IMR-90 (cell line): ENCODE measurements around the gene PSMB3. TPM values are rescaled to one million over a fixed set of nuclear protein-coding genes. Genes with fewer than 3 reads are reported as not detected.

Source experiments
- ATAC-seq: fragments of 200-7000 bp; cut with Tn5 transposase; 2 replicates; pipeline ENCODE4 v1.9.1; 2020; ENCODE audit warnings: low read depth, mild to moderate bottlenecking, moderate library complexity
- BruUV-seq: library from RNA; stranded (reverse); fragments of 400-500 nt; replicated peaks from 2 replicates; lab custom pipeline; 2021; lab: Mats Ljungman, UMichigan
- CTCF ChIA-PET: fragments of 300-600 bp; formaldehyde crosslinking; extraction: SDS; loops from one replicate; lab custom pipeline; 2021; ENCODE audit warnings: antibody characterized with exemption; lab: Yijun Ruan, JAX
- POLR2A ChIA-PET: fragments of 300-600 bp; sonication (Branson Sonifier 250); formaldehyde crosslinking; loops from one replicate; lab custom pipeline; 2022; ENCODE audit warnings: antibody characterized with exemption; ENCODE audit not compliant: unreplicated experiment; lab: Charles Lee
- DNase-seq: peaks from one replicate; pipeline ENCODE4 v3.0.0; 2013
- H2AFZ ChIP-seq: replicated peaks from 2 replicates; pipeline ENCODE3; 2013; ENCODE audit warnings: low read length, mild to moderate bottlenecking; ENCODE audit not compliant: poor library complexity
- H2AK5ac ChIP-seq: 2 replicates; pipeline ENCODE4 v1.6.1; 2013; ENCODE audit warnings: low read depth, low read length, inconsistent platforms
- H2AK9ac ChIP-seq: replicated peaks from 2 replicates; pipeline ENCODE3; 2013; ENCODE audit warnings: mild to moderate bottlenecking, low read depth, low read length, moderate library complexity; ENCODE audit not compliant: poor library complexity
- H2BK120ac ChIP-seq: 2 replicates; pipeline ENCODE4 v1.6.1; 2013; ENCODE audit warnings: low read depth, low read length, inconsistent platforms
- H2BK15ac ChIP-seq: 3 replicates; pipeline ENCODE4 v1.6.1; 2013; ENCODE audit warnings: low read depth, low read length, inconsistent platforms
- H2BK20ac ChIP-seq: 2 replicates; pipeline ENCODE4 v1.6.1; 2013; ENCODE audit warnings: low read depth, mild to moderate bottlenecking, inconsistent platforms, low read length, moderate library complexity
- H2BK5ac ChIP-seq: 2 replicates; pipeline ENCODE4 v1.6.1; 2013; ENCODE audit warnings: mild to moderate bottlenecking, low read depth, low read length, inconsistent platforms; ENCODE audit not compliant: poor library complexity, severe bottlenecking
- H3K14ac ChIP-seq: replicated peaks from 2 replicates; pipeline ENCODE4 v1.6.1; 2013; ENCODE audit warnings: low read depth, low read length, inconsistent platforms
- H3K18ac ChIP-seq: 2 replicates; pipeline ENCODE4 v1.6.1; 2013; ENCODE audit warnings: low read depth, low read length, control low read depth
- H3K23ac ChIP-seq: 2 replicates; pipeline ENCODE4 v1.6.1; 2013; ENCODE audit warnings: low read depth, low read length, inconsistent platforms
- H3K27ac ChIP-seq: 2 replicates; pipeline ENCODE4 v1.5.1; 2013; ENCODE audit warnings: mild to moderate bottlenecking, control low read depth, low read length; ENCODE audit not compliant: insufficient read depth
- H3K27me3 ChIP-seq: 2 replicates; pipeline ENCODE4 v1.6.1; 2013; ENCODE audit warnings: low read length; ENCODE audit not compliant: control insufficient read depth, insufficient read depth
- H3K36me3 ChIP-seq: 2 replicates; pipeline ENCODE4 v1.6.1; 2013; ENCODE audit warnings: low read length, mixed read lengths; ENCODE audit not compliant: control insufficient read depth, insufficient read depth
- H3K4ac ChIP-seq: 2 replicates; pipeline ENCODE4 v1.6.1; 2013; ENCODE audit warnings: low read depth, low read length, inconsistent platforms
- H3K4me1 ChIP-seq: 2 replicates; pipeline ENCODE4 v1.6.1; 2013; ENCODE audit warnings: low read length, mixed read lengths; ENCODE audit not compliant: control insufficient read depth, insufficient read depth
- H3K4me2 ChIP-seq: 2 replicates; pipeline ENCODE4 v1.6.1; 2013; ENCODE audit warnings: low read depth, mild to moderate bottlenecking, control low read depth, low read length, moderate library complexity
- H3K4me3 ChIP-seq: 2 replicates; pipeline ENCODE4 v1.5.1; 2013; ENCODE audit warnings: low read depth, mild to moderate bottlenecking, control low read depth, low read length, moderate library complexity; ENCODE audit not compliant: insufficient read depth
- H3K56ac ChIP-seq: 2 replicates; pipeline ENCODE4 v1.6.1; 2013; ENCODE audit warnings: low read length, inconsistent platforms; ENCODE audit not compliant: insufficient read depth; ENCODE audit errors: extremely low read depth
- H3K79me1 ChIP-seq, 2 experiments: 2 replicates each; pipeline ENCODE4 v1.6.1; 2013; ENCODE audit warnings: low read length in 2 of 2, inconsistent platforms in 1 of 2, low read depth in 1 of 2
- H3K9ac ChIP-seq: 2 replicates; pipeline ENCODE4 v1.6.1; 2013; ENCODE audit warnings: low read depth, low read length, control low read depth
- H3K9me1 ChIP-seq: 2 replicates; pipeline ENCODE4 v1.6.1; 2013; ENCODE audit warnings: low read length, inconsistent platforms; ENCODE audit not compliant: insufficient read depth
- H3K9me3 ChIP-seq: 2 replicates; pipeline ENCODE4 v1.6.1; 2013; ENCODE audit warnings: low read length; ENCODE audit not compliant: control insufficient read depth, insufficient read depth
- H4K20me1 ChIP-seq: 2 replicates; pipeline ENCODE4 v1.6.1; 2013; ENCODE audit warnings: low read length, inconsistent platforms; ENCODE audit not compliant: insufficient read depth
- H4K5ac ChIP-seq: 2 replicates; pipeline ENCODE4 v1.6.1; 2013; ENCODE audit warnings: mild to moderate bottlenecking, low read depth, low read length, control low read depth
- H4K8ac ChIP-seq, 2 experiments: 2 replicates each; pipeline ENCODE4 v1.6.1; 2013; ENCODE audit warnings: low read depth in 2 of 2, low read length in 2 of 2, control low read depth in 1 of 2, inconsistent platforms in 1 of 2
- H4K91ac ChIP-seq: 2 replicates; pipeline ENCODE4 v1.6.1; 2013; ENCODE audit warnings: low read depth, low read length, inconsistent platforms; ENCODE audit not compliant: insufficient read depth
- BHLHE40 ChIP-seq: fragments of 150-350 bp; IDR thresholded peaks from 2 replicates; pipeline ENCODE4 v1.6.1; 2016; ENCODE audit warnings: mild to moderate bottlenecking, low read depth, low read length
- CEBPB ChIP-seq: IDR thresholded peaks from 2 replicates; pipeline ENCODE4 v1.6.1; 2012; ENCODE audit warnings: low read depth, low read length, improper control_type of control experiment
- CHD1 ChIP-seq: IDR thresholded peaks from 2 replicates; pipeline ENCODE4 v1.6.1; 2012; ENCODE audit warnings: low read depth, low read length, improper control_type of control experiment
- ELK1 ChIP-seq: fragments of 150-350 bp; IDR thresholded peaks from 2 replicates; pipeline ENCODE4 v1.6.1; 2016; ENCODE audit warnings: low read depth, mild to moderate bottlenecking, low read length, moderate library complexity, borderline replicate concordance
- FOS ChIP-seq: fragments of 150-350 bp; IDR thresholded peaks from 2 replicates; pipeline ENCODE4 v1.6.1; 2016; ENCODE audit warnings: low read depth, low read length
- MXI1 ChIP-seq: IDR thresholded peaks from 2 replicates; pipeline ENCODE4 v1.6.1; 2012; ENCODE audit warnings: low read depth, mild to moderate bottlenecking, low read length, moderate library complexity, borderline replicate concordance
- NFE2L2 ChIP-seq: fragments of 150-350 bp; IDR thresholded peaks from 2 replicates; pipeline ENCODE4 v1.6.1; 2016; ENCODE audit warnings: low read depth, mild to moderate bottlenecking, low read length
- RAD21 ChIP-seq: IDR thresholded peaks from 2 replicates; pipeline ENCODE4 v1.6.1; 2012; ENCODE audit warnings: low read length, improper control_type of control experiment
- RFX5 ChIP-seq: IDR thresholded peaks from 2 replicates; pipeline ENCODE4 v1.8.0; 2012; ENCODE audit warnings: low read depth, mild to moderate bottlenecking, low read length, moderate library complexity
- SMC3 ChIP-seq: fragments of 150-350 bp; IDR thresholded peaks from 2 replicates; pipeline ENCODE4 v1.6.1; 2016; ENCODE audit warnings: low read depth, mild to moderate bottlenecking, antibody characterized with exemption, low read length, moderate library complexity
- dilution Hi-C: fragments of 300-500 bp; cut with HindIII; formaldehyde crosslinking; loops from one replicate; pipeline ENCODE4 v1.14.3; 2018; ENCODE audit warnings: low sequenced_read_pairs; ENCODE audit not compliant: unreplicated experiment
- in situ Hi-C: fragments of 300-500 bp; cut with MboI; formaldehyde crosslinking; loops from 3 replicates; pipeline ENCODE4 v1.14.3; 2019; ENCODE audit warnings: low sequenced_read_pairs, inconsistent platforms, mixed read lengths
- intact Hi-C: fragments of 100-400 bp; cut with micrococcal nuclease; formaldehyde crosslinking; loops from 2 replicates; pipeline ENCODE4 v1.10.0; 2022
- polyA plus RNA-seq, 3 experiments: library from polyadenylated mRNA; depleted of rRNA; stranded (reverse); fragments of >200 nt; gene quantifications; 2 replicates each; pipeline ENCODE4 v1.2.3, GENCODE V29; 2012; ENCODE audit warnings: low replicate concordance in 1 of 3
- total RNA-seq: library from RNA; depleted of rRNA; stranded (reverse); fragments of >200 nt; gene quantifications from 2 replicates; pipeline ENCODE4 v1.2.3, GENCODE V29; 2012

PSMB3 gene
- total and polyA plus RNA-seq, 2 of the 4 experiments (the other 2 are of a cell fraction), result 480 to 828 TPM

GRCh38 chr17:38773258-38773657 is 20.7 kb downstream of the PSMB3 start:
- H3K23ac ChIP-seq, result no peak overlapping the region
- no peak overlapping the region for H3K4me3 ChIP-seq
- peaks cover 9 to 22% of the 10 kb centered on the region in 2 experiments; a peak in 3 of 4 replicates for H3K79me1 ChIP-seq
- no peak overlapping the region for H3K56ac ChIP-seq
- no TSS peak for BruUV-seq
- H3K4me1 ChIP-seq, result no peaks in the 10 kb centered on the region; the same call in 1 of the 2 replicates
- no peaks in the 10 kb centered on the region for H3K9me3 ChIP-seq
- ATAC-seq (no peak), DNase-seq (no peak)
- no peak overlapping the region for H2AFZ ChIP-seq
- H3K36me3 ChIP-seq, result peaks cover 70% of the 10 kb centered on the region
- H3K27me3 ChIP-seq, result no peaks in the 10 kb centered on the region
- H2BK120ac ChIP-seq, result no peak overlapping the region
- no peak overlapping the region for H2BK5ac ChIP-seq
- no peak overlapping the region for H3K27ac ChIP-seq
- TF ChIP-seq CHD1, result no peak
- TF ChIP-seq RFX5, result no peak
- no peak for TF ChIP-seq RAD21
- TF ChIP-seq CEBPB, result no peak
- no peak for TF ChIP-seq MXI1
- no peak for TF ChIP-seq BHLHE40
- TF ChIP-seq SMC3, result no peak
- no peak for TF ChIP-seq ELK1
- TF ChIP-seq FOS, result no peak
- no peak for TF ChIP-seq NFE2L2
- no peak overlapping the region for H2AK9ac ChIP-seq
- H2BK20ac ChIP-seq, result no peak overlapping the region
- H4K8ac ChIP-seq, result no peak overlapping the region
- ChIA-PET POLR2A (no interaction called here), CTCF (no interaction called here)
- intact Hi-C loops, result no loop called here
- no peak overlapping the region for H4K5ac ChIP-seq
- H3K4ac ChIP-seq, result no peak overlapping the region
- H4K20me1 ChIP-seq, result peaks cover 3% of the 10 kb centered on the region
- no peak overlapping the region for H2AK5ac ChIP-seq
- H2BK15ac ChIP-seq, result no peak overlapping the region
- no peak overlapping the region for H3K14ac ChIP-seq
- no peak overlapping the region for H3K9ac ChIP-seq
- H3K9me1 ChIP-seq, result 0 out of 2 replicates have a peak, but pooled peaks cover 4% of the 10 kb centered on the region
- H3K4me2 ChIP-seq, result no peak overlapping the region
- H3K18ac ChIP-seq, result no peak overlapping the region
- dilution Hi-C loops, result no loop called here
- H4K91ac ChIP-seq, result no peak overlapping the region
- in situ Hi-C loops, result no loop called here
